Fibroblast of mammary gland (primary cell): ENCODE measurements around the gene DPY19L3.
A peak's percentile ranks its signal among the peaks of the same experiment; 100 is the strongest.

Source experiments
- DNase-seq: peaks from one replicate; pipeline ENCODE4 v3.0.0-alpha.2; 2010; ENCODE audit warnings: low read depth
- H3K4me3 ChIP-seq: 2 replicates; pipeline ENCODE4 v1.5.1; 2011; ENCODE audit warnings: low read depth, mild to moderate bottlenecking, low read length, moderate library complexity; ENCODE audit not compliant: control insufficient read depth
- TF ChIP-seq, protein P1 (sequence below): conservative IDR thresholded peaks from 2 replicates; pipeline ENCODE4 v1.5.1; 2011; ENCODE audit warnings: low read depth, low read length, inconsistent platforms; ENCODE audit not compliant: control insufficient read depth, insufficient read depth

Gene DPY19L3

DNA sequence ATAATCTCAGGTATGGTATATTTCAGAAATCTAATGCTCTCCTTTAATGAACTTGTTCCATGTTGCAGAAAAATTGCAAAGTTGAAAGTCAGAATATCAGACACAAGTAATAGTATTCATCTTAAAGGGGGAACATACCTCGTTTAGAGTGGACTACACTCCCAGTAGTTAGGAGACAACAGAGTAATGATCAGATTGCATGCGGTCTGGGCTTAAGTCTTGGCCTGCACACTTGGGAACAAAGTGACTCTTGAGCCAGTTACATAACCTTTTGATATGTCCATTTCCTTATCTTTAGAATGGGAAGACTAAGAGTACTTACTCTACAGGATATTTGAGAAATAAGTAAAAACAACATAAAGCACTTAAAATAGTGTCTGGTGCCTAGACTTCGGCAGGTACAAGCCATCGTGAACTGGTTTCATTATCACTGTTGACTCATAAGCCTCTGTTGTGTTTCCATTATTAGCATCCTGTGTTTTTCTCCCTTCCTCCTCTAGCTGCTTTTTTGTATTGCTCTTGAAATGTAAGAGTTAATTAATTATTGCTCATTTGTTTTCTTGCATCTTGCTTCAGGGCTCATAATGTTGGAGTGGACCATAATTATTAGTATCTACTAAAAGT is 53.0 kb downstream of the DPY19L3 start:
- TF ChIP-seq, protein P1, sequence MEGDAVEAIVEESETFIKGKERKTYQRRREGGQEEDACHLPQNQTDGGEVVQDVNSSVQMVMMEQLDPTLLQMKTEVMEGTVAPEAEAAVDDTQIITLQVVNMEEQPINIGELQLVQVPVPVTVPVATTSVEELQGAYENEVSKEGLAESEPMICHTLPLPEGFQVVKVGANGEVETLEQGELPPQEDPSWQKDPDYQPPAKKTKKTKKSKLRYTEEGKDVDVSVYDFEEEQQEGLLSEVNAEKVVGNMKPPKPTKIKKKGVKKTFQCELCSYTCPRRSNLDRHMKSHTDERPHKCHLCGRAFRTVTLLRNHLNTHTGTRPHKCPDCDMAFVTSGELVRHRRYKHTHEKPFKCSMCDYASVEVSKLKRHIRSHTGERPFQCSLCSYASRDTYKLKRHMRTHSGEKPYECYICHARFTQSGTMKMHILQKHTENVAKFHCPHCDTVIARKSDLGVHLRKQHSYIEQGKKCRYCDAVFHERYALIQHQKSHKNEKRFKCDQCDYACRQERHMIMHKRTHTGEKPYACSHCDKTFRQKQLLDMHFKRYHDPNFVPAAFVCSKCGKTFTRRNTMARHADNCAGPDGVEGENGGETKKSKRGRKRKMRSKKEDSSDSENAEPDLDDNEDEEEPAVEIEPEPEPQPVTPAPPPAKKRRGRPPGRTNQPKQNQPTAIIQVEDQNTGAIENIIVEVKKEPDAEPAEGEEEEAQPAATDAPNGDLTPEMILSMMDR: no peak
- no peak overlapping the region for H3K4me3 ChIP-seq
- no peak for DNase-seq

DNA sequence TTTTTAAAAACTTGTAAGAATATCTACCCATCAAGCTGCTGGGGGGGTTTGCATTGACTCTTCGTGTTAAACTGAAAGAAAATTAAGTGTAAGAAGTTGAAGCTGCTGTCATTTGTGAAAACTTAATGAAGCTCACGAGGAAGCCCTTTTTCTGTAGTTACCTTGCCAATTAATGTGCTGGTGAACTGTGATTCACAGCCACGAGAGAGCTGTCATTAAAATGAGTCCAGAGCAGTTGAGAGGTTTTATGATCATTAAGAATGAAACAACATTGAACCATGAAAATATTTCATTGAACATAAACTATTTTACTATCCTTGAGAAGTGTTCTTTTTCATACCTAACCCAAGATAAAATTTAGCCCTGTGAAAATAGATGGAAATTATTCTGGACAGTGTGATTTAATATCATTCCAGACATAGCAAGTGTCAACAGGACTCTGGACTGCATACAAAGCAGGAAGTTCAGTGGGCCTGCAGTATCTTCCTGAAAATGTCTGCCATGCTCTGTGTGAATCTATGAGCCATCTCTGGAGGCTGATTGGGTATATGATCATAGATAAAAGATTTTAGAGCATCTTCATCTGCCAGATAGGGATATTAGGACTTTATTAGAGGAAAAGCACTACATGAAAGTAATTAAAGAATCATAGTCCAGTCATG is 53.8 kb downstream of the DPY19L3 start:
- no peak for DNase-seq
- TF ChIP-seq, protein P1: no peak
- H3K4me3 ChIP-seq: no peak overlapping the region

DNA sequence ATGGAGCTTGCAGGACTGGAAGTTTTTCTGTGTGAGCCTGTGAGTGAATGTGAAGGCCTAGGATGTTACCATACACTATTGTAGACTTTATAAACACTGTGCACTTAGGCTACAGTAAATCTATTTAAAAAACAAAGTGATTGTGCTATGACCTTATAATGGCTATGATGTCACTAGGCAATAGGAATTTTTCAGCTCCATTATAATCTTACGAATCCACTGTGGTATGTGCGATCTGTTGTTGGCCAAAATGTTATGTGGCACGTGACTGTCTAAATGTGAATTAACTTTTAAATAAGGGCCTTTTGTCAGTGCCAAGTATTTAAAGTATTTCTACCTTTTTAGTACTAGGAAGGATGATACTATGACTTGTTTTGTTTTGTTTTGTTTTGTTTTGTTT is 54.9 kb downstream of the DPY19L3 start:
- no peak for DNase-seq
- TF ChIP-seq, protein P1: no peak
- no peak overlapping the region for H3K4me3 ChIP-seq

DNA sequence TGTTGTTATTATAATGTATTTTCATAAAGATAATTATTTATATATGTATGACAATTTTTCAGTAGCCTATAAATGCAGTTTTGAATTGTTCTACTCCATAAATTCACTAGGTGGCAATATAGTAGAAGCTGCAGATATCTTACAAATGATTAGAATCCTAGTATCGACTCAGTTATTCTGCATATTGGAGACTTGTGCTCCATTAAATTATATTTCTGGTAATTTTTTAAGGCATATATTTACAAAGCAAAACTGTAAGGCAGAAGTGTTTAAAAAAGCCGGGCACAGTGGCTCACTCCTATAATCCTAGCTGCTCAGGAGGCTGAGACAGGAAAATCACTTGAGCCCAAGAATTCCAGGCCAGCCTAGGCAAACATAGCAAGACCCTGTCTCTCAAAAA is 58.7 kb downstream of the DPY19L3 start:
- TF ChIP-seq, protein P1: peak; percentile 39
- DNase-seq: peak; percentile 18
- H3K4me3 ChIP-seq: no peak overlapping the region

DNA sequence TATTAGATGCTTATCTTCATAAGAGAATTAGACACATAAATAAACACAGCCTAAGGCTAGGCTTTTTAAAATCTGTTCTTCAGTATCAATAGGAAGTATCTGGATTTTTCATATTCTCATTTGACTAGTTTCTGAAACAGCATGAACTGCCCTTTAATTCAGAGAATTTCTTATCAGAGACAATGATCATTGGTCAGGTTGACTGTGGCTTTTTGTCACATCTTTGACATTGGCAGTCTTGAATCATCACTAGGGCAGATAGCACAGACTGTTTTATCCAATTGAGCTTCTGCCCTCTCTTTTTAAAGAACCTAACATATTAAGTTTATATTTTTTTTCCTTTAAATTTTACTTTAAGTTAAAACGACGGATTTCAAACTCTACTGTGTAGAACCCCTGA is 59.6 kb downstream of the DPY19L3 start:
- TF ChIP-seq, protein P1: no peak
- DNase-seq: no peak
- no peak overlapping the region for H3K4me3 ChIP-seq

DNA sequence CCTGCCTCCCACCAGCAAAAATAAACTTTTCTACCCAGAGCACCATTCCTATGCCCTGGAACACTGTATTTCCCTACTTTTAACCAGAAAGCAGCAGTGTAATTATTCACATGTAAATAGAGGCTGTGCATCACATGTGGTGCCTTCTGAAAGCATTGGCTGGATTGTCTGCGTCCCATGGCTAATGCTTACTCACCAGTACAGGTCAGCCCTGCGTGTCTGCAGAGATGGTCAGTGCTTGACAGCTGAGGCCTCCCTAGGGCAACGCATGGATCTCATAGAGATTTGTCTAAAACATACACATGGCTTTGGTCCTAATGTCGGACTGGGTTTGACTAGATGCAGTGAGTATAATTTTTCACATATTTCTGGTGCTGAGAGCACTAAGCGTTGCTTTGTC is 64.2 kb downstream of the DPY19L3 start:
- TF ChIP-seq, protein P1: no peak
- peak; percentile 29 for DNase-seq

More for the DNA sequence above, 64.2 kb downstream of the DPY19L3 start:
- H3K4me3 ChIP-seq: no peak overlapping the region
